Lower leg skin (tissue), 3 donors: ENCODE results near the gene PCED1B.

Experiments used
- POLR2A ChIP-seq, 2 donors: fragments of 450-650 bp; IDR thresholded peaks; one replicate each; pipeline ENCODE4 v1.6.1; 2016 to 2017; ENCODE audit warnings: antibody characterized with exemption in 2 of 2, mild to moderate bottlenecking in 1 of 2, moderate library complexity in 1 of 2
- TF ChIP-seq, protein P1 (sequence below), 3 donors: fragments of 450-650 bp; IDR thresholded peaks; one replicate each; pipeline ENCODE4 v1.5.1; 2016; ENCODE audit warnings: antibody characterized with exemption in 3 of 3, mild to moderate bottlenecking in 3 of 3, moderate library complexity in 2 of 3

DNA sequence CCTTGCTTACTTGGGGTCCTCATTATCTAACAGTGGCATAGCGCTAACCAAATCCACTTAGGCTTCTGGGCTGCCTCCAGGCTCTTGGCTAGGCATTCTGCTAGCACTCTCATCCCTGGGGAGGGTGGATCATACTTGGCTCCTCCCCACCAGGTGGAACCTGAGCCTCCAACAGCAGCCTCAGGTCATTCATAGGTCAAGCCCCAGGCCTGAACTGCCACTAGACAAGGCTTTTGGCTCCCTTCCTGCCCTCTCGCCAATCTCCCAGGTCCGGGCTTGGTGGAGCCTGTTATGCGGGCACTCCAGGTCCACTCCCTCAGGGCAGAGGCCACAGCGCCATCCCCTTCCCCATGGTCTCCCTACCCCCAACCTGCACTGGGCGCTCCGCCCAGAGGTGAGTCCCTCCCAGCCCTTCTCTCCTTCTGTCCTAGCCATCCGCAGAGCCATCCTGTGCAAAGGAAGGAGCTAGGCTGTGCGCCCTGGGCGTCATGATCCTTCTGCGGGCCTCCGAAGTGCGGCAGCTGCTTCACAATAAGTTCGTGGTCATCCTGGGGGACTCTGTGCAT lies 155.2 kb downstream of the PCED1B start:
- TF ChIP-seq, protein P1, sequence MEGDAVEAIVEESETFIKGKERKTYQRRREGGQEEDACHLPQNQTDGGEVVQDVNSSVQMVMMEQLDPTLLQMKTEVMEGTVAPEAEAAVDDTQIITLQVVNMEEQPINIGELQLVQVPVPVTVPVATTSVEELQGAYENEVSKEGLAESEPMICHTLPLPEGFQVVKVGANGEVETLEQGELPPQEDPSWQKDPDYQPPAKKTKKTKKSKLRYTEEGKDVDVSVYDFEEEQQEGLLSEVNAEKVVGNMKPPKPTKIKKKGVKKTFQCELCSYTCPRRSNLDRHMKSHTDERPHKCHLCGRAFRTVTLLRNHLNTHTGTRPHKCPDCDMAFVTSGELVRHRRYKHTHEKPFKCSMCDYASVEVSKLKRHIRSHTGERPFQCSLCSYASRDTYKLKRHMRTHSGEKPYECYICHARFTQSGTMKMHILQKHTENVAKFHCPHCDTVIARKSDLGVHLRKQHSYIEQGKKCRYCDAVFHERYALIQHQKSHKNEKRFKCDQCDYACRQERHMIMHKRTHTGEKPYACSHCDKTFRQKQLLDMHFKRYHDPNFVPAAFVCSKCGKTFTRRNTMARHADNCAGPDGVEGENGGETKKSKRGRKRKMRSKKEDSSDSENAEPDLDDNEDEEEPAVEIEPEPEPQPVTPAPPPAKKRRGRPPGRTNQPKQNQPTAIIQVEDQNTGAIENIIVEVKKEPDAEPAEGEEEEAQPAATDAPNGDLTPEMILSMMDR (IDR thresholded peaks at IDR 0.05): no peak
- no peak for TF ChIP-seq POLR2A (IDR thresholded peaks at IDR 0.05)
